Caco-2 (cell line): Measurements from ENCODE around the gene HDGFL2. TPM values are rescaled to one million over a fixed set of nuclear protein-coding genes. Genes with fewer than 3 reads are reported as not detected.
A peak's percentile ranks its signal among the peaks of the same experiment; 100 is the strongest.

Experiments used
- BruUV-seq: library from RNA; stranded (reverse); fragments of 400-500 nt; replicated peaks from 2 replicates; lab custom pipeline; 2021; lab: Mats Ljungman, UMichigan
- CTCF ChIA-PET: fragments of 300-600 bp; sonication (Branson Sonifier 250); formaldehyde crosslinking; loops from one replicate; lab custom pipeline; 2022; ENCODE audit warnings: antibody characterized with exemption; lab: Charles Lee
- POLR2A ChIA-PET: fragments of 300-600 bp; sonication (Branson Sonifier 250); formaldehyde crosslinking; loops from one replicate; lab custom pipeline; 2022; ENCODE audit warnings: antibody characterized with exemption; lab: Charles Lee
- DNase-seq, 2 experiments: peaks; one replicate each; pipeline versions ENCODE4 v3.0.0 to v3.0.0-alpha.2; 2020 to 2022
- H3K27me3 ChIP-seq: replicated peaks from 2 replicates; pipeline ENCODE4 v1.6.0; 2011; ENCODE audit warnings: low read length; ENCODE audit not compliant: control insufficient read depth, insufficient read depth
- H3K36me3 ChIP-seq: 2 replicates; pipeline ENCODE4 v1.5.1; 2011; ENCODE audit warnings: low read length; ENCODE audit not compliant: control insufficient read depth, insufficient read depth
- H3K4me1 ChIP-seq: fragments of 250-450 bp; sonication (Bioruptor Pico); 2 replicates; pipeline ENCODE4 v1.5.1; 2020; ENCODE audit warnings: mild to moderate bottlenecking
- H3K4me3 ChIP-seq: 2 replicates; pipeline ENCODE4 v1.5.1; 2011; ENCODE audit warnings: low read depth, mild to moderate bottlenecking, control low read depth, low read length
- H3K9me3 ChIP-seq: fragments of 250-450 bp; sonication (Bioruptor Pico); 2 replicates; pipeline ENCODE4 v1.5.1; 2020; ENCODE audit warnings: mild to moderate bottlenecking, moderate library complexity
- H3K27ac Mint-ChIP-seq: one replicate; pipeline ENCODE4 v1.8.0; 2022; ENCODE audit warnings: mixed read lengths; ENCODE audit not compliant: unreplicated experiment
- H3K27me3 Mint-ChIP-seq: one replicate; pipeline ENCODE4 v1.8.0; 2022; ENCODE audit warnings: mixed read lengths; ENCODE audit not compliant: insufficient read depth, unreplicated experiment
- H3K36me3 Mint-ChIP-seq: one replicate; pipeline ENCODE4 v1.8.0; 2022; ENCODE audit warnings: mild to moderate bottlenecking, mixed read lengths; ENCODE audit not compliant: insufficient read depth, unreplicated experiment
- H3K4me1 Mint-ChIP-seq: one replicate; pipeline ENCODE4 v1.8.0; 2022; ENCODE audit warnings: low read depth, mixed read lengths; ENCODE audit not compliant: unreplicated experiment
- H3K4me3 Mint-ChIP-seq: one replicate; pipeline ENCODE4 v1.8.0; 2022; ENCODE audit warnings: mild to moderate bottlenecking, moderate library complexity, mixed read lengths; ENCODE audit not compliant: unreplicated experiment
- H3K9me3 Mint-ChIP-seq: one replicate; pipeline ENCODE4 v1.8.0; 2022; ENCODE audit warnings: mixed read lengths; ENCODE audit not compliant: unreplicated experiment
- intact Hi-C: fragments of 100-400 bp; cut with micrococcal nuclease; formaldehyde crosslinking; loops from one replicate; pipeline ENCODE4 v1.10.0; 2022; ENCODE audit not compliant: unreplicated experiment
- total RNA-seq: library from RNA; stranded (reverse); gene quantifications from 2 replicates; pipeline ENCODE4 v1.2.3, GENCODE V29; 2022
- TF ChIP-seq, protein P1 (sequence below), 2 experiments: fragments of 200-600 bp in 1 of 2; IDR thresholded peaks; 1 replicate in 1 of 2; 2 replicates in 1 of 2; pipeline versions ENCODE4 v1.5.1 to v1.8.0; 2011 to 2022; ENCODE audit warnings: antibody characterized with exemption in 1 of 2, control low read depth in 1 of 2, inconsistent platforms in 1 of 2, low read depth in 1 of 2, low read length in 1 of 2, mild to moderate bottlenecking in 1 of 2, moderate library complexity in 1 of 2; ENCODE audit not compliant: insufficient read depth in 1 of 2, severe bottlenecking in 1 of 2, unreplicated experiment in 1 of 2

HDGFL2 gene
- total RNA-seq, 1 experiment from 2014 or later = 70.8 TPM

DNA sequence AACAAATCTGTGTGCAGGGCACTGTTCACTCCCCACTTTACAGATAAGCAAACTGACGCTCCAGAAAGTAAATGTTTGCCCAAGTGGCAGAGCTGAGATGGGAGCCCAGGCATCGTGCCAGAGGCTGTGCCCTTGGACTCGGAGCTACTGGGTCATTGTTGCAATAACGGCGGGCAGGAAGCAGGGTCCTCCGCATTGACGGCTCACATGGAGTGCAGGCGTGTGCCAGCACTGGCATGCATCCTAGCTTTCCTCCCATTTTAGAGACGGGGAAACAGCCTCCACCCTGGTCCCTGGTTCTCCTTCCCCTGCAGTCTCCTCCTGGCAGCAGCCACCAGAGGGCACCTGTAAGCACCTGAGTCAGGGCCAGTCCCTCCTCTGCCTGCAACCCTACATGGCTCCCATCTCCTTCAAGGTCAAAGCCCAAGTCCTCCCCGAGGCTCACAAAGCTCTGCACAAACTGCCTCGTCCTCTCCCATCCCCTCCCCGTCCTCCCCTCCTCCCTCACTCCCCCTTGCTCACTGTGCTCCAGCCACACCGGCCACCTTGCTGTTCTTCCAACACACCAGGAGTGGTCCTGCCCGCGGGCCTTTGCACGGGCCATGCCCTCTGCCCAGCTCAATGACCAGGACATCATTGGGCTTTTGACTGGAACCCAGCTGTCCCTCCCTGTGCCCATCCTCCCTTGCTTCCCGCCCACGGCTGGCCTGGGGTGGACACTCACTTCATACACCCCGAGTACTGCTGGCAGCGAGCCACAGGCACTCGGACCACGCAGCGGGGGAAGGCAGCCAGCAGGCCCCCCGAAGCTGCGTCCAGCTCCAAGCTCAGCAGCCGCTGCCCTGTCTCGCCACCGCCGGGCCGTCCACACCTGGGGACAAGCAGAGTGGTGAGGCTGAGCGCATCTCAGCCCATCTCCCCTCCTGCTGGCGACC lies 75.5 kb downstream of the HDGFL2 start:
- Histone ChIP-seq H3K4me1 (no peaks in the 10 kb centered on the region), H3K4me3 (no peak overlapping the region), H3K36me3 (no peaks in the 10 kb centered on the region), H3K27me3 (no peaks in the 10 kb centered on the region), H3K9me3 (no peaks in the 10 kb centered on the region)
- intact Hi-C loops = no loop called here
- H3K9me3 Mint-ChIP-seq = peaks cover 2% of the 10 kb centered on the region
- peak; percentile 45 to 52 for DNase-seq
- H3K4me3 Mint-ChIP-seq = no peak overlapping the region
- TF ChIP-seq, protein P1, sequence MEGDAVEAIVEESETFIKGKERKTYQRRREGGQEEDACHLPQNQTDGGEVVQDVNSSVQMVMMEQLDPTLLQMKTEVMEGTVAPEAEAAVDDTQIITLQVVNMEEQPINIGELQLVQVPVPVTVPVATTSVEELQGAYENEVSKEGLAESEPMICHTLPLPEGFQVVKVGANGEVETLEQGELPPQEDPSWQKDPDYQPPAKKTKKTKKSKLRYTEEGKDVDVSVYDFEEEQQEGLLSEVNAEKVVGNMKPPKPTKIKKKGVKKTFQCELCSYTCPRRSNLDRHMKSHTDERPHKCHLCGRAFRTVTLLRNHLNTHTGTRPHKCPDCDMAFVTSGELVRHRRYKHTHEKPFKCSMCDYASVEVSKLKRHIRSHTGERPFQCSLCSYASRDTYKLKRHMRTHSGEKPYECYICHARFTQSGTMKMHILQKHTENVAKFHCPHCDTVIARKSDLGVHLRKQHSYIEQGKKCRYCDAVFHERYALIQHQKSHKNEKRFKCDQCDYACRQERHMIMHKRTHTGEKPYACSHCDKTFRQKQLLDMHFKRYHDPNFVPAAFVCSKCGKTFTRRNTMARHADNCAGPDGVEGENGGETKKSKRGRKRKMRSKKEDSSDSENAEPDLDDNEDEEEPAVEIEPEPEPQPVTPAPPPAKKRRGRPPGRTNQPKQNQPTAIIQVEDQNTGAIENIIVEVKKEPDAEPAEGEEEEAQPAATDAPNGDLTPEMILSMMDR (IDR thresholded peaks at IDR 0.05; ENCODE audit: insufficient read depth in 1 of 2, low read depth in 1 of 2, low read length in 1 of 2, severe bottlenecking in 1 of 2, unreplicated experiment in 1 of 2) = peak; percentile 19 to 37
- H3K36me3 Mint-ChIP-seq = no peaks in the 10 kb centered on the region
- no peaks in the 10 kb centered on the region for H3K4me1 Mint-ChIP-seq
- ChIA-PET POLR2A (no interaction called here), CTCF (interaction anchor here (0.6 to 1.0 kb wide), 2 partner anchors 85 to 131 kb away, joined by 3 to 5 read pairs; no protein-coding TSS in a partner anchor)
- no peak overlapping the region for H3K27ac Mint-ChIP-seq
- no TSS peak for BruUV-seq
- H3K27me3 Mint-ChIP-seq = no peaks in the 10 kb centered on the region

- Mint-ChIP-seq H3K4me1 (no peaks in the 10 kb centered on the region), H3K27ac (no peak overlapping the region), H3K27me3 (no peaks in the 10 kb centered on the region), H3K36me3 (no peaks in the 10 kb centered on the region), H3K9me3 (peaks cover 8% of the 10 kb centered on the region), H3K4me3 (no peak overlapping the region)
- TF ChIP-seq, protein P1 (IDR thresholded peaks at IDR 0.05; ENCODE audit: insufficient read depth in 1 of 2, low read depth in 1 of 2, low read length in 1 of 2, severe bottlenecking in 1 of 2, unreplicated experiment in 1 of 2) = no peak
- Histone ChIP-seq H3K27me3 (no peaks in the 10 kb centered on the region), H3K9me3 (no peaks in the 10 kb centered on the region), H3K36me3 (no peaks in the 10 kb centered on the region), H3K4me1 (no peaks in the 10 kb centered on the region), H3K4me3 (no peak overlapping the region)
- intact Hi-C loops = no loop called here
- no TSS peak for BruUV-seq
- CTCF ChIA-PET = no interaction called here
- POLR2A ChIA-PET = no interaction called here
- DNase-seq = no peak
Observed at GRCh38 chr19:4548238-4548584, 76.1 kb downstream of the HDGFL2 start.

DNA sequence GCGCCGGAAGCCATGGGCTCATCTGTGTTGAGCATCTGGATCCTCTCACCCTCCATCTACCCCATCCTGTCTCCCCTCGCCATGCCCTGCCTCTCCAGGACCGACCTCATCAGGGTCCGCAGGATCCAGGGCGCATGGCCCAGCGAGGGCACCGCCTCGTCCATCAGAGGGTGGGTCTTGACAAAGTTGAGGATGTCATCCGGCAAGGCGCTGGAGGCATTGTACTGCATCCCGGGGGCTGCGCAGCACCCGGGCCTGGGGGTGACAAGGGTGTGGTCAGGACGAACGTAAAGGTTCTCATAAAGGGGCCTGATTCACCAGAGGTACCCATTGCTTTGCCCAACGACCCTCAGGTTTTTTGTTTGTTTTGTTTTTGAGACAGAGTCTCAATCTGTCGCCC lies 77.9 kb downstream of the HDGFL2 start:
- Histone ChIP-seq H3K4me1 (no peaks in the 10 kb centered on the region), H3K36me3 (no peaks in the 10 kb centered on the region), H3K4me3 (no peak overlapping the region), H3K27me3 (no peaks in the 10 kb centered on the region), H3K9me3 (no peaks in the 10 kb centered on the region)
- Mint-ChIP-seq H3K4me3 (no peak overlapping the region), H3K27ac (no peak overlapping the region), H3K36me3 (no peaks in the 10 kb centered on the region), H3K4me1 (no peaks in the 10 kb centered on the region), H3K27me3 (peaks cover 4% of the 10 kb centered on the region), H3K9me3 (peaks cover 11% of the 10 kb centered on the region)
- intact Hi-C loops = no loop called here
- CTCF ChIA-PET = no interaction called here
- POLR2A ChIA-PET = no interaction called here
- no peak for DNase-seq
- TF ChIP-seq, protein P1 (IDR thresholded peaks at IDR 0.05; ENCODE audit: insufficient read depth in 1 of 2, low read depth in 1 of 2, low read length in 1 of 2, severe bottlenecking in 1 of 2, unreplicated experiment in 1 of 2) = no peak
- BruUV-seq = no TSS peak
